GM23248 (cell line): ENCODE results near the gene ARFGAP2. TPM values are rescaled to one million over a fixed set of nuclear protein-coding genes. Genes with fewer than 3 reads are reported as not detected.

ENCODE experiments used
- DNase-seq: peaks from one replicate; pipeline ENCODE4 v3.0.0-alpha.2; 2015
- H2AFZ ChIP-seq: fragments of 200-600 bp; sonication (generic); 2 replicates; pipeline ENCODE4 v1.6.1; 2016; ENCODE audit warnings: antibody characterized with exemption
- H3F3A ChIP-seq: fragments of 200-600 bp; sonication (generic); 2 replicates; pipeline ENCODE4 v1.6.1; 2016; ENCODE audit warnings: mild to moderate bottlenecking, antibody characterized with exemption, mixed run types; ENCODE audit not compliant: insufficient read depth
- H3K27ac ChIP-seq: fragments of 200-600 bp; sonication (generic); 2 replicates; pipeline ENCODE4 v1.5.1; 2016; ENCODE audit warnings: mild to moderate bottlenecking
- H3K27me3 ChIP-seq: fragments of 200-600 bp; sonication (generic); replicated peaks from 2 replicates; pipeline ENCODE4 v1.6.1; 2016; ENCODE audit warnings: mild to moderate bottlenecking; ENCODE audit not compliant: insufficient read depth
- H3K36me3 ChIP-seq: fragments of 200-600 bp; sonication (generic); 2 replicates; pipeline ENCODE4 v1.6.1; 2016; ENCODE audit warnings: low read depth, mild to moderate bottlenecking
- H3K4me1 ChIP-seq: fragments of 200-600 bp; sonication (generic); 2 replicates; pipeline ENCODE4 v1.6.1; 2016; ENCODE audit warnings: mild to moderate bottlenecking; ENCODE audit not compliant: insufficient read depth
- H3K4me2 ChIP-seq: fragments of 200-600 bp; sonication (generic); one replicate; pipeline ENCODE4 v1.6.1; 2016; ENCODE audit warnings: mild to moderate bottlenecking; ENCODE audit not compliant: unreplicated experiment
- H3K4me3 ChIP-seq: fragments of 200-600 bp; sonication (generic); 2 replicates; pipeline ENCODE4 v1.5.1; 2016; ENCODE audit warnings: mild to moderate bottlenecking
- H3K79me2 ChIP-seq: fragments of 200-600 bp; sonication (generic); 2 replicates; pipeline ENCODE4 v1.6.1; 2016; ENCODE audit warnings: mild to moderate bottlenecking; ENCODE audit not compliant: insufficient read depth
- H3K9ac ChIP-seq: fragments of 200-600 bp; sonication (generic); 2 replicates; pipeline ENCODE4 v1.6.1; 2016; ENCODE audit warnings: mild to moderate bottlenecking
- H3K9me2 ChIP-seq: fragments of 200-600 bp; sonication (generic); 2 replicates; pipeline ENCODE4 v1.6.1; 2016; ENCODE audit warnings: mixed run types, mild to moderate bottlenecking, moderate library complexity; ENCODE audit not compliant: insufficient read depth
- H3K9me3 ChIP-seq: fragments of 200-600 bp; sonication (generic); one replicate; pipeline ENCODE4 v1.6.1; 2017; ENCODE audit warnings: low read depth
- H4K20me1 ChIP-seq: fragments of 200-600 bp; sonication (generic); 2 replicates; pipeline ENCODE4 v1.6.0; 2016; ENCODE audit not compliant: insufficient read depth
- EZH2 ChIP-seq: fragments of 200-600 bp; sonication (generic); IDR thresholded peaks from 2 replicates; pipeline ENCODE4 v1.6.1; 2018; ENCODE audit warnings: antibody characterized with exemption, mild to moderate bottlenecking; ENCODE audit not compliant: insufficient read depth, poor library complexity, severe bottlenecking
- EZH2phosphoT487 ChIP-seq: fragments of 200-600 bp; sonication (generic); IDR thresholded peaks from 2 replicates; pipeline ENCODE4 v1.6.1; 2018; ENCODE audit warnings: antibody characterized with exemption, moderate library complexity, mild to moderate bottlenecking, low read depth; ENCODE audit not compliant: insufficient read depth
- WGBS, 2 experiments: methylation state at CpG; one replicate each; pipeline ENCODE4 v1.1.6; 2015 to 2017; ENCODE audit warnings: low lambda C conversion rate in 2 of 2, low coverage in 1 of 2; ENCODE audit errors: missing lambda C conversion rate in 2 of 2; 5-methylcytosine and 5-hydroxymethylcytosine counted together
- in situ Hi-C: fragments of 300-500 bp; cut with MboI; formaldehyde crosslinking; loops from 2 replicates; pipeline ENCODE4 v1.15.0; 2020
- polyA plus RNA-seq: library from polyadenylated mRNA; unstranded; fragments of >200 nt; fragmentation: Nextera tagmentation; extraction: Ambion mirVana; gene quantifications from 2 replicates; pipeline ENCODE4 v1.2.1, GENCODE V29; 2016
- total RNA-seq: library from RNA; depleted of rRNA; stranded (reverse); fragments of >200 nt; shearing (Covaris generic); gene quantifications from 2 replicates; pipeline ENCODE4 v1.2.3, GENCODE V29; 2014

The ARFGAP2 gene
- total and polyA plus RNA-seq, 2 experiments from 2014 or later, result 45.7 to 131 TPM

DNA sequence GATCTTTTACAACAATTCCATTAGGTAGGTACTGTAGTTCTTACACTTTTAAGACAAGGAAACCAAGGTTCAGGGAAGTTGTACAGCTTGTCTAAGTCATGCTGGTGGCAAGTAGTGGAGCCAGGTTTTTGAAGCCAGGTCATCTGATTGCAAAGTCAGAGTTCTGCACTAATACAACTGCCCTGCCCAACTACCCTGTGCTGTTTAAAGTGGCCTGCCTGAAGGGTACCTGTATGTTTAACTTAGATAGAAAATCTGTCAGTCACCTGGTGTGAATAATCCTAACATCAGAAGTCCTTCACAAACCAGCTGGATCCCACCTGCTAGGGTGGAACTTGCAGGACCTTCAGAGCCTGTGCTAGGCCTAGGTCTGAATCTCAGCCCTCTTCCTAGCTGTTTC is 44.2 kb downstream of the ARFGAP2 start:
- H3K27me3 ChIP-seq, result no peaks in the 10 kb centered on the region
- H3K9me3 ChIP-seq, result no peaks in the 10 kb centered on the region
- H3K9me2 ChIP-seq, result no peaks in the 10 kb centered on the region
- no peak overlapping the region for H3K4me2 ChIP-seq
- no peak overlapping the region for H3K27ac ChIP-seq
- H2AFZ ChIP-seq, result no peak overlapping the region
- H3F3A ChIP-seq, result no peaks in the 10 kb centered on the region
- no peak overlapping the region for H3K9ac ChIP-seq
- peaks cover 6% of the 10 kb centered on the region; the same call in 1 of the 2 replicates for H3K4me1 ChIP-seq
- H3K36me3 ChIP-seq, result no peaks in the 10 kb centered on the region
- no peaks in the 10 kb centered on the region for H4K20me1 ChIP-seq
- no peak for TF ChIP-seq EZH2phosphoT487
- no peak for TF ChIP-seq EZH2
- DNase-seq, result no peak
- H3K4me3 ChIP-seq, result no peak overlapping the region
- H3K79me2 ChIP-seq, result no peaks in the 10 kb centered on the region
- in situ Hi-C loops, result no loop called here

DNA sequence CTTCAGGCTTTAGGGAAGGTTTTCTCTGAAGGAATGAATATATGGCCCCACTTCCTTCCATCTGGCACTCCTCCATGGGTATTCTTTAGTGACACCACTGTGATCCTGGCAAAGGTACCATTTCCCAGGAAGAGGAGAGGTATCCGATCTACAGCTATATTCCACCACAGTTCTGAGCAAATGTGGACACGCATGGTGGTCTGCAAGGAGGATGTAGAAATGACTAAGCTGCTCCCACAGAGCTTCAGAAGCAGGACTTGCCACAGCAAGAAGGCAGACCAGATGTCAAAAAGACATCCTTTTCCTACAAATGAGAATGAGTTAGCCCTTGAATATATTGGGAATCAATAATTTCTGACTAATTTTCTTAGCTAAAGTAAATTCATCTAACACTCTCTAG is 45.5 kb downstream of the ARFGAP2 start:
- Histone ChIP-seq H2AFZ (no peak overlapping the region), H3K27me3 (no peaks in the 10 kb centered on the region), H3K27ac (no peak overlapping the region), H3K4me3 (no peak overlapping the region), H3K4me1 (0 out of 2 replicates have a peak, but pooled peaks cover under 1% of the 10 kb centered on the region), H3K79me2 (no peaks in the 10 kb centered on the region), H3K36me3 (no peaks in the 10 kb centered on the region), H3K9me2 (no peaks in the 10 kb centered on the region), H3K9ac (no peak overlapping the region), H4K20me1 (no peaks in the 10 kb centered on the region), H3K9me3 (no peaks in the 10 kb centered on the region), H3K4me2 (no peak overlapping the region), H3F3A (no peaks in the 10 kb centered on the region)
- TF ChIP-seq EZH2 (no peak), EZH2phosphoT487 (no peak)
- WGBS, 2 experiments, result 95 to 100% methylated on average over 2 of the region's 2 CpGs
- no peak for DNase-seq
- in situ Hi-C loops, result no loop called here

DNA sequence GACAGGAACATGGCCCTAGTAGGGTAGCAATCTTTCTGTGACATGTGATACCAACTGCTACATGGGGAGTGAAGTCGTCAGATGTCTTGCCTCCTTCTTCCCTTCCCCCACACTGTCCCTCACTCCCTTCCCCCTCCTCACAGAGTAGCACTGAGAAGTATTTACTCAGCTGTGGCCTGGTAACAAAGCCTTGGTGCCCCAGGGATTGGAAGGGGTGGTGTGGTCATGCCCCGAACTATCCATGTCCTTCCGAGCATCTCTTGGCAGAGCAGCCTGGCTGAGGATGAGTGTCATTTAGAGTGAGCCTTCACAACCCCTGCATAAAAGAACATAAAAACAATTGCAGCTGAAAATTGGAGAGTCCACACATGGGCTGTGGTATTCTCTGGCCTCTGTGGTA is 46.1 kb downstream of the ARFGAP2 start:
- Histone ChIP-seq H3K27me3 (no peaks in the 10 kb centered on the region), H4K20me1 (no peaks in the 10 kb centered on the region), H2AFZ (no peak overlapping the region), H3F3A (no peaks in the 10 kb centered on the region), H3K4me1 (no peaks in the 10 kb centered on the region), H3K4me3 (no peak overlapping the region), H3K9ac (no peak overlapping the region), H3K4me2 (no peak overlapping the region), H3K27ac (no peak overlapping the region), H3K9me2 (no peaks in the 10 kb centered on the region), H3K36me3 (no peaks in the 10 kb centered on the region), H3K9me3 (no peaks in the 10 kb centered on the region), H3K79me2 (no peaks in the 10 kb centered on the region)
- in situ Hi-C loops, result no loop called here
- DNase-seq, result no peak
- 50 to 61% methylated on average over 3 of the region's 3 CpGs for WGBS, 2 experiments
- TF ChIP-seq EZH2 (no peak), EZH2phosphoT487 (no peak)

DNA sequence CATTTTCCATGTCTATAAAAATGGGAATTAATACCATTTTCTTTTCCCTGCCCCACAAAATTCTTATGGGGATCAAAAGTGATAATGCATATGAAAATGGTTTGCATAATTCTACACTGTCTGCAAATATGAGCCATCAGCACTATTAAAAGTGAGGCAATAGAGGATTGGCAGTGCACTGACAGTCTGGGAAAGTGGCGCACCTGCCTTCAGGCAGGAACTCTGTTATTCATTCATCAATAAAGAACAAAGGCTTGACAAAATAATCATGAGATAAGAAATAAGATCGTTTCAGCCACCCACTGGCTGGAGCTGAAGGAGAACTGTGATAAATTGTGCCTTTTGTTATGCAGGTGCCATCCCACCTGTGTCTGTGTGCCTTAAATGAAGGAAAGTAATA is 49.5 kb downstream of the ARFGAP2 start:
- Histone ChIP-seq H3K27me3 (no peaks in the 10 kb centered on the region), H3K79me2 (no peaks in the 10 kb centered on the region), H2AFZ (no peak overlapping the region), H3K4me1 (no peaks in the 10 kb centered on the region), H3K9ac (no peak overlapping the region), H3K4me3 (no peak overlapping the region), H3K36me3 (no peaks in the 10 kb centered on the region), H4K20me1 (no peaks in the 10 kb centered on the region), H3K4me2 (no peak overlapping the region), H3F3A (no peaks in the 10 kb centered on the region), H3K9me3 (no peaks in the 10 kb centered on the region), H3K27ac (no peak overlapping the region), H3K9me2 (no peaks in the 10 kb centered on the region)
- TF ChIP-seq EZH2, result no peak
- TF ChIP-seq EZH2phosphoT487, result no peak
- DNase-seq, result no peak
- 68 to 75% methylated on average over 2 of the region's 2 CpGs for WGBS, 2 experiments
- in situ Hi-C loops, result no loop called here

DNA sequence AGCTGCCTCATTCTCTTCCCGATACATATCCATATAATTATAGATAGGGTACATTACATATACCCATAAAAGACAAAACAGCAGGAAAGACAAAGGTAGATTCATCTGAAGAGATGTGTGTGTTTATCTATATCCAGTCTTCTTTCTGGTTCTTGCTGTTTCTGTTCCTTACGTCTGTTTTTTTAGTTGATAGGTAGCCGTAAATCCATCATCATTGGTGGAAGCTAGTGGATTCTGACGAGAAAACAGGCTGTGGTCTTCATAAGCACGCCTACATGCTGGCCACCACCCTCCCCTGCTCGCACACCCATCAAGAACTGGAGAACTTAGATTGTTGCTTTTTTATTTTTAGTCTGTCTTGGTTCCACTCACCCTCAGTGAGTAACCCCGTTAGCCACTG is 51.6 kb downstream of the ARFGAP2 start:
- no peak overlapping the region for H2AFZ ChIP-seq
- no peaks in the 10 kb centered on the region for H3K79me2 ChIP-seq
- 85 to 88% methylated on average over 7 of the region's 7 CpGs for WGBS, 2 experiments
- in situ Hi-C loops, result no loop called here
- no peaks in the 10 kb centered on the region for H3K27me3 ChIP-seq
- no peaks in the 10 kb centered on the region for H3K4me1 ChIP-seq
- TF ChIP-seq EZH2, result no peak
- TF ChIP-seq EZH2phosphoT487, result no peak
- no peaks in the 10 kb centered on the region for H3K9me2 ChIP-seq
- no peak overlapping the region for H3K4me3 ChIP-seq
- no peak overlapping the region for H3K4me2 ChIP-seq
- no peak for DNase-seq
- H3K36me3 ChIP-seq, result no peaks in the 10 kb centered on the region
- H3K27ac ChIP-seq, result no peak overlapping the region
- H3K9ac ChIP-seq, result no peak overlapping the region
- no peaks in the 10 kb centered on the region for H3F3A ChIP-seq
- no peaks in the 10 kb centered on the region for H4K20me1 ChIP-seq
- no peaks in the 10 kb centered on the region for H3K9me3 ChIP-seq
